Retina (tissue), 1 donor: ENCODE measurements around the gene HOGA1.

Source experiments
- DNase-seq: peaks from one replicate; pipeline ENCODE4 v3.0.0-alpha.2; 2016

HOGA1 gene

GRCh38 chr10:97580421-97581367, 3.5 kb upstream of the HOGA1 start:
- no peak for DNase-seq

DNA sequence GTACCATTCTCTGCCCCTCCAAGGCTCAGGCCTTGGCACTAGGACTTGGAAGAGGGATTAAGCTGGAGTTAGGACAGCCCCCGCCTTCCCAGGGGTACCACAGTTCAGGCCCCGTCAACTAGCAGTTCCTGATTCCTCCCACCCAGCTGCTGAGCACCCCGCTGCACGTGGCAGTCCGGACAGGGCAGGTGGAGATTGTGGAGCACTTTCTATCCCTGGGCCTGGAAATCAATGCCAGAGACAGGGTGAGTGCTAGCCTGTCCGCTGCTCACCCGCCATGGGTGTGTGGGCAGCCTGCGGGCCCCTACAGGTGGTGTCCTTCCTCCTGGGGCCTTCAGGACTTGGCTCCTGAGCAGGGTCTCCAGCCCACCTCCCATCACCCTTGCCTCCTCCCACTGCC, 2.0 kb upstream of the HOGA1 start:
- no peak for DNase-seq

DNA sequence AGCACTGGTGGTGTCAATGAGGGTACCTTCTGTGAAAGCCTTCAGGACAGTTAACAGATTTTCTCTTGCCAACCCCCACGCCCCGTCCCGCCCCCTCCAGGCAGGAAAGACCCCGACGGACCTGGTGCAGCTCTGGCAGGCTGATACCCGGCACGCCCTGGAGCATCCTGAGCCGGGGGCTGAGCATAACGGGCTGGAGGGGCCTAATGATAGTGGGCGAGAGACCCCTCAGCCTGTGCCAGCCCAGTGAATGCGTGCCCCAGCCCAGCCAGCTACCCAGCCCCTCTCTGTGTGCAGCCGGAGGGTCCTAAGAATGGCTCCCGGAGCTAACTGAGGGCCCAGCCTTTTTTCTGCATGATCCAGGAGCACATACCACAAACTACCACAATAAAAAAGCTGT, 713 bp upstream of the HOGA1 start:
- DNase-seq: no peak

DNA sequence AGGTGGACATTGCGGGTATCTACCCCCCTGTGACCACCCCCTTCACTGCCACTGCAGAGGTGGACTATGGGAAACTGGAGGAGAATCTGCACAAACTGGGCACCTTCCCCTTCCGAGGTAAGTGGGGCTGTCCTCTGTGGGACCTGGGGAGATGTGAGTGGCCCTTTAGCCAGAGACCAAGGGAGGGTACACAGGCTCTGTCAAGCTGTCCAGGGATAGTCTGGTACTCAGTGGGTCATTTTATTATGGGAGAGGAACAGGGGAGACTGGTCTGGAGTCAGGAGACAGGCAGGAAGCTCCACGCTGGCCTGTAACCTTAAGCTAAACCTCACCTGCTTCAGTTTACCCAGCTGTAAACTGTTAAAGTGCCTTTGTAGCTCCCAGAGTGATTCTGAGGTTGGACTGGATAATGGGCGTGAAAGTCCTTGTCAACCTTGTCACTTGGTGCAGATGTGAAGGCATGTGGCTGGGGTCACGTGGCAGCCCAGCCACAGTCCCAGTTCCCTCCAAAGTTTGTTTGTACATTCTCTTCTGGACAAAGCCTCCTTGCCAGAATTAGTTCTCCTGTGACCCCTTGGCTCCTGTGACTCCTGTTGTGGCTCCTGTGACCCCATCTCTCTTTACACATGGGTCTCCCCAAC, 729 bp downstream of the HOGA1 start:
- no peak for DNase-seq

- DNase-seq: no peak
These were observed 1.2 kb downstream of the HOGA1 start for GRCh38 chr10:97585439-97585811.

DNA sequence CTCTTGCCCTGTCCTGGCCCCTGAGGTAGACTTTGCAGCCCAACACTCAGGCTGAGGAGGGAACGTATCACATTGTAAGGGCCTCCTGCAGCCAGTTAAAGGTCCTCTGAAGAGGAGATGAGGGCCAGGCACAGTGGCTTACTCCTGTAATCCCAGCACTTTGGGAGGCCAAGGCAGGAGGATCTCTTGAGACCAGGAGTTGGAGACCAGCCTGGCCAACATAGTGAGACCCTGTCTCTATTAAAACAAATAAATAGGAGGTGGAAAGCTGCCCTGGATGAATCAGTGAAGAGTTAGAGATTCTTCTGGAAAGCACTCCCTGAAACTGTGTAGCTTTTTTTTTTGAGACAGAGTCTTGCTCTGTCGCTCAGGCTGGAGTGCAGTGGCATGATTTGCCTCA, 3.0 kb downstream of the HOGA1 start:
- DNase-seq: no peak

DNA sequence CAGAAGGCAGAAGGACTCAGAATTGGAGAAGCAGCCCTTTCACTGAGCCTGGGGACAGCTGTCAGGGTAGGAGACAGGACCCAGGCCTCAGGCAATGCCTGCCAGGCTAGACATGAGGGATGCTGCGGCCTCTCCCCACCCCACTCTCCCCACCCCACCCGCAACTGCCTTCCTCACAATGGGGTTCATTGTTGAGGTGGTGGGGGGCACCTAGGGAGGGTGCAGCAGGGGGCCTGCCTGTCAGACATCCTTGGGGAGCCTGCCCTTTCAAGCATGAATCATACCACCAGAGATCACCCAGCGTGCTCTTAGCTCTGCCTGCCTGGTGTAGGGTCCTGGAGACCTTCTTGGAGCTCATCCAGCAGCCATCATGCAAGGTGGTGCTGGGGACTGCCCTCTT, 5.3 kb downstream of the HOGA1 start, which contains the start of gene C10orf62:
Gene C10orf62, plus strand, starts transcription at position 243 of the 400 bp plus-strand sequence. CDS start 177 bp downstream, outside the sequence.
- no peak for DNase-seq

- no peak for DNase-seq
These were observed 6.0 kb downstream of the HOGA1 start for GRCh38 chr10:97590082-97590747.

DNA sequence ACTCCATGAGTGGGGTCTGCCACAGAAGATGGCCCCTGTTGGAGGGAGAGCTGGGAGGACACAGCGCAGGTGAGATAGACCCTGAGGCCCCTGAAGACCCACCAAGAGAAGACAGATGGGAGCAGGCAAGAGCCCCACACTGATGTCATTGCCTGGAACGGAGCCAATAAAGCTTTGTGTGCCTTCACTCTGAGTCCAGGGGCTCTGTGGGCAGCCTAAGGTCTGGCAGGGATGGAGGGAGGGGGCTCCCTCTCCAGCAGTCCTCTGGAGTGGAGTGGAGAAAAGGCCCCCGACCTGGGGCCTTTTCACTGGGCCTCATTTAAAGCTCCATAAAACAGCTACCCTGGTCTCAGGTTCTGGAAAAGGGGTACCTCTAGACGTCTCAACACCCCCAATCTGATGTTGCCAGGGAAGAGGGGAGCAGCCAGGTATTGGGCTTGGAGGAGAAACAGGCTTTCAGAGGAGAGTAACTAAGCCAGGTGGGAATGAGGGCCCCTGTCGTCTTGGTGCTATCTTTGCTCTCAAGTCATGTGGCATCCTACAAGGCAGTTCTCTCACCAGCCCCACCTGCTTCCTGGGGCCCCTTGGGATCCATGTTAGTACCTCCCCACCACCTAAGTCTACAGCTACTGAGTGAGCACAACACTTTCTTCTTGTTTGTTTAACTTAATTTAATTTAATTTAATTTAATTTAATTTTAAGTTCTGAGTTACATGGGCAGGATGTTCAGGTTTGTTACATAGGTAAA, 6.7 kb downstream of the HOGA1 start:
- no peak for DNase-seq

- DNase-seq: no peak
These were observed 9.2 kb downstream of the HOGA1 start for GRCh38 chr10:97593421-97593820.

GRCh38 chr10:97596101-97597082, 12.2 kb downstream of the HOGA1 start:
- DNase-seq: no peak

GRCh38 chr10:97597778-97598177, 13.6 kb downstream of the HOGA1 start:
- DNase-seq: no peak

- no peak for DNase-seq
These were observed 14.4 kb downstream of the HOGA1 start for GRCh38 chr10:97598407-97599271.

GRCh38 chr10:97599272-97599619, 15.1 kb downstream of the HOGA1 start:
- DNase-seq: no peak

- DNase-seq: no peak
These were observed 16.4 kb downstream of the HOGA1 start for GRCh38 chr10:97600616-97601015.

DNA sequence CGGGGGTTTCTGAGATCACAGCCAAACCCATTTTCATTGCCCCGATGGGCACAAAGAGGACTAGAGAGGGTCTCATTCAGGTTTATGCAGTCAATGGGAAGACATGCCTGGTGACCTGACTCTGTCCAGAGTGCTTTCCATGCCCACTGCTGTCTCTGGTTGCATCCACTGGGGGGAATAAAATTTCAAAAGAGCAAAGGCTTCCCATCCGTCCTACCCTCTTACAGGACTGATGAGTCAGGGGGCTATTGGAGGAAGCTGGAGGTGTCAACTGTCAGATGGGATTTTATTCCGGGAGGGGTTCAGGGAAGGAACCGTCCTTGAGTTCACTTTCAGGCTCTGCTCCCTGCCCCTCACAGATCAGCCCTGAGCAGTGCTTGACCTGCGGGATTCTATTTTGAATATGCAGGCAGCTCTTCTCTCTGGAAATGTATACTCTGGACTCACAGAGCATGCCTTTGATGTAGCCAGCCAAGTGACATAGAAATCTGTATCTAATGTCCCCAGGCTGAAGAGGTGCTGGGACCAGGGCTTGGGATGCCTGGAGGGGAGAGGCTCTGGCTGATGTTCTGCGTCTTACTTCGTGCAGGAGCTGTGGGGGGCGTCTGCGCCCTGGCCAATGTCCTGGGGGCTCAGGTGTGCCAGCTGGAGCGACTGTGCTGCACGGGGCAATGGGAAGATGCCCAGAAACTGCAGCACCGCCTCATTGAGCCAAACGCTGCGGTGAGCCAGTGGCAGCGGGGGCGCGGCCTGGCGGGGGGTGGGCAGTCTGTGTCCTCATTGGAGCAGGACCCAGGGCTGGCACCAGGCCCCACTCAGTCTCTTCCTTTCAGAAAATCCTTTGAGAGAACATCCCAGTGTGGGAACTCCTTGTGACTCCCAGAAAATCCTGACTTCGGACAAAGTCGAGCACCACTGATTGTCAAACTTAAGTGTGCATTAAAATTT, 17.4 kb downstream of the HOGA1 start:
- DNase-seq: no peak

- DNase-seq: no peak
These were observed 23.0 kb downstream of the HOGA1 start for GRCh38 chr10:97607095-97607636.

GRCh38 chr10:97608991-97609561, 24.9 kb downstream of the HOGA1 start:
- no peak for DNase-seq

- no peak for DNase-seq
These were observed 27.3 kb downstream of the HOGA1 start for GRCh38 chr10:97611473-97611872.
